Measurements from ENCODE around the gene IFIT5.

GRCh38 chr10:89374713-89375141, 39.6 kb upstream of the IFIT5 start:
- TF ChIP-seq CTCF (conservative IDR thresholded peaks at IDR 0.05; ENCODE audit: low read depth, low read length) (no peak), EZH2 (IDR thresholded peaks at IDR 0.05; ENCODE audit: low read length, unreplicated experiment) (no peak)
